Vagina (tissue), 2 donors: ENCODE data around the gene GPER1. TPM values are rescaled to one million over a fixed set of nuclear protein-coding genes. Genes with fewer than 3 reads are reported as not detected.
"Not testable (repeated sequence)": the region's sequence is repeated elsewhere in the genome, so short reads cannot be mapped to it uniquely, and the experiment has no call there.

ENCODE experiments used
- DNase-seq, 2 donors: peaks; one replicate each; pipeline ENCODE4 v3.0.0-alpha.2; 2017; ENCODE audit errors: extremely low spot score in 2 of 2
- H3K27ac ChIP-seq: fragments of 200-600 bp; sonication (generic); one replicate; pipeline ENCODE4 v1.5.1; 2019
- H3K27me3 ChIP-seq: fragments of 200-600 bp; sonication (generic); one replicate; pipeline ENCODE4 v1.5.1; 2019
- H3K36me3 ChIP-seq, 2 donors: fragments of 200-600 bp; sonication (generic); one replicate each; pipeline ENCODE4 v1.5.1; 2017 to 2019
- H3K4me1 ChIP-seq: fragments of 200-600 bp; sonication (generic); one replicate; pipeline ENCODE4 v1.5.1; 2019
- H3K4me3 ChIP-seq, 2 donors: fragments of 200-600 bp; sonication (generic); 1 replicate in 1 of 2; 2 replicates in 1 of 2; pipeline ENCODE4 v1.5.1; 2016 to 2019
- H3K9me3 ChIP-seq: fragments of 200-600 bp; sonication (generic); one replicate; pipeline ENCODE4 v1.5.1; 2019
- POLR2A ChIP-seq, 2 donors: fragments of 450-650 bp; IDR thresholded peaks; one replicate each; pipeline ENCODE4 v1.6.1; 2017; ENCODE audit warnings: antibody characterized with exemption in 2 of 2, mild to moderate bottlenecking in 2 of 2, moderate library complexity in 2 of 2
- POLR2AphosphoS5 ChIP-seq, 2 donors: sonication (generic); formaldehyde crosslinking; IDR thresholded peaks; one replicate each; pipeline ENCODE4 v1.9.0; 2017; ENCODE audit warnings: antibody characterized with exemption in 2 of 2, mild to moderate bottlenecking in 2 of 2, low read depth in 1 of 2; ENCODE audit not compliant: insufficient read depth in 1 of 2
- intact Hi-C: fragments of 100-400 bp; cut with DNase I; formaldehyde crosslinking; loops from one replicate; pipeline ENCODE4 v1.15.1; 2023
- total RNA-seq: library from RNA; depleted of rRNA; stranded (reverse); fragments of >200 nt; gene quantifications from one replicate; pipeline ENCODE4 v1.2.3, GENCODE V29; 2016
- TF ChIP-seq, protein P1 (sequence below), 3 experiments: fragments of 450-650 bp in 2 of 3; fragments of 200-600 bp in 1 of 3; sonication (generic) in 1 of 3; IDR thresholded peaks; one replicate each; pipeline ENCODE4 v1.5.1; 2017 to 2019; ENCODE audit warnings: antibody characterized with exemption in 3 of 3, mild to moderate bottlenecking in 2 of 3, moderate library complexity in 2 of 3

Gene GPER1
- total RNA-seq = 8.3 TPM

DNA sequence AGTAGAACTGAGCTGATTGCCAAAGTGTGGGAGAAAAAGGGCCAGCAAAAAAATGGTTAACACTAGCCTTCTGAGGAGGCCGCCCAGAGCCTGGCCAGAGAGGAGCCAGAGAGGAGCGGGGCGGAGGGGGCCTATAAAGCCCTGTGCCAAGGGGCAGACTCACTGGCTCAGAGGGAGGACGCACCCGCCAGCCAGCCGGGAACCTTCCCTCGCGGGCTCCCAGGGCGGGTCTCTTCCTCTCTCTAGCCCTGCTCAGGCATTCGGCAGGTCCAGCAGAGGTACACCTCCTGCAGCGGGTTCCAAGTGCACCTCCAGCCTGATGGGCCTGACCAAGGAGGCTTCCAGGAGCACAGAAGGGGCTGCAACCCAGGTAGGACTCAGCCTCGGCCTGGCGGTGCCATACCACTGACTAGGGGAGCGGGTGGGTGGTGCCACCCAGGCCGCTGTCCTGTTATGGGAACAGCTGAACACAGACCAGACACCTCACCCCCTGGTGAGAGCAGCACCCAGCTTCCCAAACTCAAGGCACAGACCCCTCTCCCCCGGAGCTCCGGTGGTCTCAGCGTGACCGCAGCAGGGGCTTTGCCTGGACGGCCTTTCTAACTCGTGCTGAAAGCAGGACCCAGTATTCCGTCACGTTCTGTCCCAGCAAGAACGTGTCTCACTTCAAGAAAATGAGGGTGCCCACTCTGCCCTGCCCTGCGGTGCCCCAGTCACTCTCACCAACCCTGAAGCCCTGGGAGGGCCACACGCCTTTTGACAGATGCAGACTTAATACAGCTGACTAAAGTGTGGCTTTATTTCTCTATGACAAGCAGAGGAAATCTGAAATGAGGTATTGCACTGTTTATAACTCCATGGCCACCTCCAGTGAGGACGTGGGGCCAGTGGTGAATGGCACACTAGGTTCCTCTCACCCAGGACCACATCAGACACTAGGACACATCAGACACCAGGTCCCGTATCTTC, at the start of gene GPER1:
Gene GPER1, plus strand, starts transcription at position 162 of the 969 bp plus-strand sequence. CDS start 3,616 bp downstream, outside the sequence.
- Histone ChIP-seq H3K36me3 (peaks cover 0 to 8% of the 10 kb centered on the region in 2 donors), H3K4me1 (peaks cover 41% of the 10 kb centered on the region), H3K27ac (peak within 1 kb of the TSS; percentile 68), H3K27me3 (no peaks in the 10 kb centered on the region), H3K4me3 (peak within 1 kb of the TSS; percentile 43 to 52), H3K9me3 (no peaks in the 10 kb centered on the region)
- TF ChIP-seq POLR2AphosphoS5 (IDR thresholded peaks at IDR 0.05; ENCODE audit: insufficient read depth in 1 of 2, low read depth in 1 of 2) = peak in 1 of 2 donors; percentile 51
- TF ChIP-seq, protein P1, sequence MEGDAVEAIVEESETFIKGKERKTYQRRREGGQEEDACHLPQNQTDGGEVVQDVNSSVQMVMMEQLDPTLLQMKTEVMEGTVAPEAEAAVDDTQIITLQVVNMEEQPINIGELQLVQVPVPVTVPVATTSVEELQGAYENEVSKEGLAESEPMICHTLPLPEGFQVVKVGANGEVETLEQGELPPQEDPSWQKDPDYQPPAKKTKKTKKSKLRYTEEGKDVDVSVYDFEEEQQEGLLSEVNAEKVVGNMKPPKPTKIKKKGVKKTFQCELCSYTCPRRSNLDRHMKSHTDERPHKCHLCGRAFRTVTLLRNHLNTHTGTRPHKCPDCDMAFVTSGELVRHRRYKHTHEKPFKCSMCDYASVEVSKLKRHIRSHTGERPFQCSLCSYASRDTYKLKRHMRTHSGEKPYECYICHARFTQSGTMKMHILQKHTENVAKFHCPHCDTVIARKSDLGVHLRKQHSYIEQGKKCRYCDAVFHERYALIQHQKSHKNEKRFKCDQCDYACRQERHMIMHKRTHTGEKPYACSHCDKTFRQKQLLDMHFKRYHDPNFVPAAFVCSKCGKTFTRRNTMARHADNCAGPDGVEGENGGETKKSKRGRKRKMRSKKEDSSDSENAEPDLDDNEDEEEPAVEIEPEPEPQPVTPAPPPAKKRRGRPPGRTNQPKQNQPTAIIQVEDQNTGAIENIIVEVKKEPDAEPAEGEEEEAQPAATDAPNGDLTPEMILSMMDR (IDR thresholded peaks at IDR 0.05) = no peak
- intact Hi-C loops = loop anchor here (5.0 to 10.0 kb wide), 2 partner anchors 34 to 87 kb away; no protein-coding TSS in a partner anchor
- no peak for DNase-seq

DNA sequence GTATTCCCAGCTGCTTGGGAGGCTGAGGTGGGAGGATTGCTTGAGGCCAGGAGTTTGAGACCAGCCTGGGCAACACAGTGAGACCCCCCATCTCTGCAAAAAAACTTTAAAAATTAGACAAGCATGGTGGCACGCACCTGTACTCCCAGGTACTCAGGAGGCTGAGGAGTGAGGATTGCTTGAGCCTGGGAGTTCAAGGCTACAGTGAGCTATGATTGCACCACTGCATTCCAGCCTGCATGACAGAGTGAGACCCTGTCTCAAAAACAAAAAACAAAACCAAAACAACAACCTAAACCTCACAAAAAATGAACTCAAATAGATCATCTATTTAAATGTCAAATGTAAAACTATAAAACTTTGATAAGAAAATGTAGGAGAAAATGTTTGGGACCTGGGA, 47.7 kb upstream of the GPER1 start:
- intact Hi-C loops, H3K36me3 ChIP-seq, H3K27ac ChIP-seq, H3K4me3 ChIP-seq, H3K9me3 ChIP-seq, H3K27me3 ChIP-seq, DNase-seq: not testable (repeated sequence)
- H3K4me1 ChIP-seq = peaks cover 26% of the 10 kb centered on the region

DNA sequence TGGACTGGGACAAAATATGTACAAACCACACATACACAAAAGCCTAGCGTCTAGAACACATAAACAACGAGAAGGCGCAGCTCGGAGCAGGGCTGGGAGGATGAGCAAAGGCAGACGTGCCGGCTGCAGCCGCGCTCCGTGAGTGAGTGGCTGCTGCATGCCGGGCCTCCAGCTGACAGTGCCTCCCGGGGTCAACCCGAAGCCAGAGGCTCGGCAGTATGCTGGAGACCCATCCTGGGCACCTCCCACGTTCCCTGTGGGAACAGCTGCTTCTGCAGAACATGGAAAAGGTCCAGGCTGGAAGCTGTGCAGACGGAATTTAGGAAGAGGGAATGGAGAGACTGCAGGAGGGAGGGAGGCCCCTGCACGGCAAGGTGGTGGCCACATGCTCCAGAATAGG, 47.1 kb upstream of the GPER1 start:
- peak overlapping the region in 1 of 2 donors; percentile 12 for H3K4me3 ChIP-seq
- H3K4me1 ChIP-seq = peaks cover 31% of the 10 kb centered on the region
- no peak overlapping the region for H3K27ac ChIP-seq

DNA sequence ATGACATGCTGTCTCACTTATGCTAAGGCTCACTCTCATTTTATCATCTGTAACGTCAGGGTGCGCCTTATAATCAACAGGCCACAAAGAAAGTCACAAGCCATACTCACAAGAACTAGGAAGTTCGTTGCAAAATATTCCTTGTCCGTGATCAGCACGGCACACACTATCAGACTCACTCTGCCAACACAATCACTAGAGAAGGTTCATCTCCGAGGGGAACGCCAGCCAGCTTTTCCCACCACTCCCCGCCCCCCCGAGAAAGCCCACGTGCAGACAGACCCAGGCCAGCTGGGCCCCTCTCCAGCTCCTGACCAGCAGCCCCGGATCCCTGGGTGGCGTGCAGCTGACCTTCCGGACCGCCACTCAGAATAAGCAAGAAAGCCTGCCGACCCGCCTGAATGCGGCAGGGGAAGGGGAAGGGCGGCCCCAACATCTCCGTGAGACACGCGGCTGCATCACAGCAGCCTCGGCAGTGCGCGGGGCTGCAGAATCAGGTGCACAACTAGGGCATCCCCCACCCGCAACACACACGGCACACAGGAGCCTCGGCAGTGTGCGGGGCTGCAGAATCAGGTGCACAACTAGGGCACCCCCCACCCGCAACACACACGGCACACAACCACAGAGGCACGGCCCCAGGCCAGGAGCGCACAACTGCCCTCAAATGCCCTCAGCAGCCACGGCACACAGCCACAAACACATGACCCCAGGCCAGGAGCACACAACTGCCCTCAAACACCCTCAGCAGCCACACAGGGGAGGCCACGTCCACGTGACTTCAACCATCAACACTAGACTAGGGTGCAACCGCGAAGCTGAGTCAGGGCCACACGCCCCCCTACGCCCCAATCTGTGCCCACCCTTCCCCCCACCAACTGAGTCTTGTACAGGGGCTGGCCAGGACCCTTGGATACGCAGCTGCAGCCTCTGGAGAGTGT, 46.1 kb upstream of the GPER1 start:
- intact Hi-C loops = no loop called here
- peaks cover 42% of the 10 kb centered on the region for H3K4me1 ChIP-seq
- no peak for DNase-seq

More for the DNA sequence above, 47.1 kb upstream of the GPER1 start:
- no peak for TF ChIP-seq POLR2A (IDR thresholded peaks at IDR 0.05)
- TF ChIP-seq POLR2AphosphoS5 (IDR thresholded peaks at IDR 0.05; ENCODE audit: insufficient read depth in 1 of 2, low read depth in 1 of 2) = peak in 1 of 2 donors; percentile 72
- Histone ChIP-seq H3K27me3 (no peaks in the 10 kb centered on the region), H3K9me3 (no peaks in the 10 kb centered on the region), H3K36me3 (no peaks in the 10 kb centered on the region)
- intact Hi-C loops = no loop called here
- no peak for DNase-seq

DNA sequence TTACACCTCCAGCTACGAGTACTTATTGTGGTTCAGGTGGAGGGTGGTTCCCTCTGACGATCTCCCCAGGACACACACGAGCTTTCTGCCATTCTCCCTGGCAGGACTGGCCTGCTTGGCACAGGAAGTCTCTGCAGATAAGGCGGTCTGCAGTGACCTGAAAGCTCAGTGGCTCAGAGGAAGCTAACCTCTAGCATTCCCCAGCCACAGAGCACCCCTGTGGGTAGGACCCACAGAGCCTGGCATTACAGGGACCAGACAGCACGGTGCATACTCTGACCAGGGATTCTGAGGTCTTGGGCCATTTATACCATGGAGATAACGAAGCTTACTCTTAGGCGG, 45.5 kb upstream of the GPER1 start:
- no peak for DNase-seq
- no peak overlapping the region for H3K4me3 ChIP-seq
- H3K4me1 ChIP-seq = peaks cover 46% of the 10 kb centered on the region
- TF ChIP-seq POLR2A (IDR thresholded peaks at IDR 0.05) (no peak), POLR2AphosphoS5 (IDR thresholded peaks at IDR 0.05; ENCODE audit: insufficient read depth in 1 of 2, low read depth in 1 of 2) (no peak)
- TF ChIP-seq, protein P1 (IDR thresholded peaks at IDR 0.05) = no peak
- intact Hi-C loops = no loop called here
- no peaks in the 10 kb centered on the region for H3K9me3 ChIP-seq
- no peak overlapping the region for H3K27ac ChIP-seq
- H3K36me3 ChIP-seq = no peaks in the 10 kb centered on the region
- H3K27me3 ChIP-seq = no peaks in the 10 kb centered on the region

More for the DNA sequence above, 46.1 kb upstream of the GPER1 start:
- TF ChIP-seq POLR2AphosphoS5 (IDR thresholded peaks at IDR 0.05; ENCODE audit: insufficient read depth in 1 of 2, low read depth in 1 of 2) (no peak), POLR2A (IDR thresholded peaks at IDR 0.05) (no peak)
- TF ChIP-seq, protein P1 (IDR thresholded peaks at IDR 0.05) = no peak
- no peaks in the 10 kb centered on the region for H3K9me3 ChIP-seq
- no peaks in the 10 kb centered on the region for H3K27me3 ChIP-seq
- no peak overlapping the region for H3K27ac ChIP-seq
- no peak overlapping the region for H3K4me3 ChIP-seq
- H3K36me3 ChIP-seq = no peaks in the 10 kb centered on the region
